Astrocyte (in vitro differentiated cells and primary cell): ENCODE measurements around the gene GNAI2.

Experiments
- EZH2 ChIP-seq: IDR thresholded peaks from 2 replicates; pipeline ENCODE4 v1.6.1; 2012; ENCODE audit warnings: mild to moderate bottlenecking, low read length, inconsistent platforms; ENCODE audit not compliant: insufficient read depth
- TF ChIP-seq, protein P1 (sequence below): IDR thresholded peaks from 2 replicates; pipeline ENCODE4 v1.5.1; 2011; ENCODE audit warnings: low read depth, mild to moderate bottlenecking, inconsistent platforms, low read length, moderate library complexity; ENCODE audit not compliant: insufficient read depth

DNA sequence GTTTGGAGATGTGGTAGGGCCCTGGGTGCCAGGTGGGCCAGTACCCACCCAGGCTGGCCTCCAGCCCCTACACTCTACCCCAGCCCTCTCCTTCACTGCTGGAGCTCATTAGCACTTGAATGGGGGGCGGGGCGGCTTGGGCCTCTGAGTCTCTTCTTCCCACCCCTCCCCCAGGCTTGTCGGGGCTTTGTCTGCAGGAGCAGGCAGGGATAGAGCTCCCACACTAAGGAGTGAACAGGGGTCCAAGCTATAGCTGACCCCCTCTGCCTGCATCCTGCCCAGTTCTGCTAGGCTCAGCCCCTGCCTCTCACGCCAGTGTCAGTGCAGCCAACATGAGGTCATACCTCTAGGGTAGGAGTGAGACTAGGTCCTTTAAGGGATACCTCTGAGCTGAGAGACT, 5.2 kb downstream of the GNAI2 start:
- TF ChIP-seq, protein P1, sequence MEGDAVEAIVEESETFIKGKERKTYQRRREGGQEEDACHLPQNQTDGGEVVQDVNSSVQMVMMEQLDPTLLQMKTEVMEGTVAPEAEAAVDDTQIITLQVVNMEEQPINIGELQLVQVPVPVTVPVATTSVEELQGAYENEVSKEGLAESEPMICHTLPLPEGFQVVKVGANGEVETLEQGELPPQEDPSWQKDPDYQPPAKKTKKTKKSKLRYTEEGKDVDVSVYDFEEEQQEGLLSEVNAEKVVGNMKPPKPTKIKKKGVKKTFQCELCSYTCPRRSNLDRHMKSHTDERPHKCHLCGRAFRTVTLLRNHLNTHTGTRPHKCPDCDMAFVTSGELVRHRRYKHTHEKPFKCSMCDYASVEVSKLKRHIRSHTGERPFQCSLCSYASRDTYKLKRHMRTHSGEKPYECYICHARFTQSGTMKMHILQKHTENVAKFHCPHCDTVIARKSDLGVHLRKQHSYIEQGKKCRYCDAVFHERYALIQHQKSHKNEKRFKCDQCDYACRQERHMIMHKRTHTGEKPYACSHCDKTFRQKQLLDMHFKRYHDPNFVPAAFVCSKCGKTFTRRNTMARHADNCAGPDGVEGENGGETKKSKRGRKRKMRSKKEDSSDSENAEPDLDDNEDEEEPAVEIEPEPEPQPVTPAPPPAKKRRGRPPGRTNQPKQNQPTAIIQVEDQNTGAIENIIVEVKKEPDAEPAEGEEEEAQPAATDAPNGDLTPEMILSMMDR: no peak
- TF ChIP-seq EZH2: no peak
